ENCODE measurements around the gene CDK16.
"Not testable (repeated sequence)": the region's sequence is repeated elsewhere in the genome, so short reads cannot be mapped to it uniquely, and the experiment has no call there.

CDK16 gene

DNA sequence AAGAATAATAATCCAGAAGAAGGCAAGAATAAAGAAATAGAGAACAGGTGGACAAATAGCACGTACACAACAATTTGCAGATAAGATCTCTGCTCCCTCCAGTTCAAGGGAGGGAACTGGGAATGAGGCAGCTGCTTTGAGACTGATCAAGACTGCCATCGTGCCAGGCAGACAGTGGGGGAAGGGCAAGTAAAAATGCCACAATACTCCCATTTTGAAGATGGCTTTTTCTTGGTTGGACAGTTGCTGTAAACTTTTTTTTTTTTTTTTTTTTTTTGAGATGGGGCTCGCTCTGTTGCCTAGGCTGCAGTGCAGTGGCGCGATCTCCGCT is 31.5 kb downstream of the CDK16 start:
- no peak for FAIRE-seq
- no peak for TF ChIP-seq POLR2A (IDR thresholded peaks at IDR 0.05; ENCODE audit: low read depth, low read length)
- DNase-seq (ENCODE audit: insufficient read length, low spot score) = no peak

DNA sequence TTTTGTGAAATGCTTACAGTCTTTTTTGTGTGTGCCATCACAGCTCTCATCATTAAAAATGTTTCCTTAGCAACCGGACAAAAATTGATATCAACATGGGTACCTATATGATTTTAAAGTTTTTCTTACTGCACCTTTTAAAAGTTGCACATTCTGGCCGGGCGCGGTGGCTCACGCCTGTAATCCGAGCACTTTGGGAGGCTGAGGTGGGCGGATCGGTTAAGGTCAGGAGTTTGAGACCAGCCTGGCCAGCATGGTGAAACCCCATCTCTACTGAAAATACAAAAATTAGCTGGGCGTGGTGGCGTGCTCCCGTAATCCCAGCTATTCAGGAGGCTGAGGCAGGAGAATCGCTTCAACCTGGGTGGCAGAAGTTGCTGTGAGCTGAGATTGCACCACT is 39.1 kb downstream of the CDK16 start:
- DNase-seq (ENCODE audit: insufficient read length, low spot score); FAIRE-seq: not testable (repeated sequence)

- DNase-seq (ENCODE audit: insufficient read length, low spot score) = peak; percentile 20
- no peak for FAIRE-seq
- no peak for TF ChIP-seq POLR2A (IDR thresholded peaks at IDR 0.05; ENCODE audit: low read depth, low read length)
These were observed 46.1 kb downstream of the CDK16 start for GRCh38 chrX:47264483-47265173.

GRCh38 chrX:47266643-47267042 is 48.2 kb downstream of the CDK16 start:
- TF ChIP-seq POLR2A (IDR thresholded peaks at IDR 0.05; ENCODE audit: low read depth, low read length) = no peak
- FAIRE-seq = no peak
- no peak for DNase-seq (ENCODE audit: insufficient read length, low spot score)

- DNase-seq (ENCODE audit: insufficient read length, low spot score) (no peak), FAIRE-seq (no peak)
- TF ChIP-seq POLR2A (IDR thresholded peaks at IDR 0.05; ENCODE audit: low read depth, low read length) = no peak
These were observed 53.5 kb downstream of the CDK16 start for GRCh38 chrX:47272013-47272408.

GRCh38 chrX:47273011-47273730 is 54.7 kb downstream of the CDK16 start:
- FAIRE-seq = no peak
- no peak for TF ChIP-seq POLR2A (IDR thresholded peaks at IDR 0.05; ENCODE audit: low read depth, low read length)
- no peak for DNase-seq (ENCODE audit: insufficient read length, low spot score)

DNA sequence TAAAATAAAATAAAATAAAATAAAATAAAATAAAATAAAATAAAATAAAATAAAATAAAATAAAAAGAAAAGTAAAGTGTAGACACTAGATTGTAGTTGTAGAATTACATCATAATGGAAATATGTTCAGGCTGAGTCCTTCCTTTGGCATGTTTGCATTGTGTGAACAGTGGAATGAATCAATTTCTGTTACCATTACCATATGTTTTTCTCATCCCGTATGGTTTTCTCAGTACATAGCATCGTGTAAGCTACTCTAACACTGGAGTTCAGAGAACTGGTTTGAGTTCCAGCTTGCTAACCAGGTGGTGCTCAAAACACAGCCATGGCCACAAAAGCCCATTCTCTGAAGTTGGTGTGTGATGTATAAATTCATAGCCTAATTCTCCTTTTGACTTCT is 60.2 kb downstream of the CDK16 start:
- TF ChIP-seq POLR2A (IDR thresholded peaks at IDR 0.05; ENCODE audit: low read depth, low read length) = no peak
- FAIRE-seq (no peak), DNase-seq (ENCODE audit: insufficient read length, low spot score) (no peak)

Data from H54 (cell line).